Peyer's patch (tissue), 4 donors: ENCODE measurements around the gene LMBR1. TPM values are rescaled to one million over a fixed set of nuclear protein-coding genes. Genes with fewer than 3 reads are reported as not detected.
"Not testable (repeated sequence)": the region's sequence is repeated elsewhere in the genome, so short reads cannot be mapped to it uniquely, and the experiment has no call there.

ENCODE experiments used
- DNase-seq, 3 donors: peaks; one replicate each; pipeline ENCODE4 v3.0.0-alpha.2; 2017 to 2019
- H3K27ac ChIP-seq, 4 donors: fragments of 200-600 bp; sonication (generic); one replicate each; pipeline ENCODE4 v1.5.1; 2016 to 2019
- H3K27me3 ChIP-seq, 2 donors: fragments of 200-600 bp; sonication (generic); one replicate each; pipeline ENCODE4 v1.5.1; 2019
- H3K36me3 ChIP-seq, 3 donors: fragments of 200-600 bp; sonication (generic); one replicate each; pipeline ENCODE4 v1.5.1; 2016 to 2019
- H3K4me1 ChIP-seq, 4 donors: fragments of 200-600 bp; sonication (generic); one replicate each; pipeline ENCODE4 v1.5.1; 2016 to 2019
- H3K4me3 ChIP-seq, 4 donors: fragments of 200-600 bp; sonication (generic); 1 replicate in 3 of 4; 2 replicates in 1 of 4; pipeline ENCODE4 v1.5.1; 2016 to 2019; ENCODE audit warnings: mild to moderate bottlenecking in 1 of 4
- H3K9me3 ChIP-seq, 4 donors: fragments of 200-600 bp; sonication (generic); one replicate each; pipeline ENCODE4 v1.5.1; 2016 to 2019; ENCODE audit warnings: mild to moderate bottlenecking in 1 of 4
- POLR2A ChIP-seq, 2 donors: fragments of 450-650 bp; IDR thresholded peaks; one replicate each; pipeline ENCODE4 v1.5.1; 2017; ENCODE audit warnings: antibody characterized with exemption in 2 of 2, mild to moderate bottlenecking in 2 of 2, moderate library complexity in 2 of 2
- total RNA-seq, 4 donors: library from RNA; depleted of rRNA; stranded (reverse); fragments of >200 nt; gene quantifications; one replicate each; pipeline ENCODE4 v1.1.0, GENCODE V29; 2016
- TF ChIP-seq, protein P1 (sequence below), 6 experiments: fragments of 450-650 bp in 4 of 6; fragments of 200-600 bp in 2 of 6; sonication (generic) in 1 of 6; IDR thresholded peaks; one replicate each; pipeline ENCODE4 v1.5.1; 2017 to 2019; ENCODE audit warnings: antibody characterized with exemption in 6 of 6, mild to moderate bottlenecking in 3 of 6, moderate library complexity in 1 of 6

Gene LMBR1
- total RNA-seq, 4 donors from 2014 or later = 30.5 to 69.3 (median 62.8) TPM

DNA sequence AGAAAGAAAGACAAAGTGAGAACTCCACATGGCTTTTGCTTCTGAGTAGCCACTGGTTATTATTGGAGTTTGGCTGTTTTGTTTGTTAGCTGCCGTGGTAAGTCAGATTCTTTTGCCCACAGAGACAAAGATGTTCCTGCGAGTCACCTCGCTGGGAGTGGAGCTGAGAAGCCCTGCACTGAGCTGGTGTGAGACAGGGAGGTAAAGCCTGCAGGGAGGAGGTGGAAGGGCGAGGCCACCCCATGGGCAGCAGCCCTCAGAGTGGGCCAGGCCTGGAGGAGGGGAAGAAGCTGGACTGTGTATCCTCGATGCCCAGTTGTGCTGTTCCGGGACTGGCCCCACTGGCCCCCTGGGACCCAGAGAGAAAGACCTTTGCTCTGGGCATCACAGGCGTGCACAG, 42.3 kb upstream of the LMBR1 start:
- H3K36me3 ChIP-seq = no peaks in the 10 kb centered on the region
- H3K27me3 ChIP-seq = no peaks in the 10 kb centered on the region
- H3K4me3 ChIP-seq = no peak overlapping the region
- no peaks in the 10 kb centered on the region for H3K9me3 ChIP-seq
- no peak overlapping the region for H3K27ac ChIP-seq
- TF ChIP-seq POLR2A (IDR thresholded peaks at IDR 0.05) = no peak
- no peaks in the 10 kb centered on the region for H3K4me1 ChIP-seq
- peak in 1 of 3 donors; percentile 18 for DNase-seq

DNA sequence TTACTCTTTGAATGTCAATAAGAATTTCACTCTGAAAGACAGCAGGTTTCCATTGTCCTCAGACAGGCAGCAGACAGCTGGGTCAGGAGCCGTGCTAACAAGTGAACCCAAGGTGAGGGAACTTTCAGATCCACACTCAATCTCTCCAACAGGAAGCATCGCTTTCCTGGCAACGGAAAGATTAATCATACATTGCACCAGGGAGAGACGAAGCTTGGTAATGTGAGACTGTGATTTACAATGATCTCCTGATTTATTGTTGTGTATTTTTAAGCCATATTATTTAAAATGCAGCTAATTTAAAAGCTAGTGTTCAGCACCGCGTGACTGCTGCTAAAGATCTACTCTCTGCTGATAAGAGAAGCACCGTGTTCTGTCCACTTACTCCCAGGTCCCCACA, 39.0 kb upstream of the LMBR1 start:
- Histone ChIP-seq H3K4me3 (no peak overlapping the region), H3K9me3 (no peaks in the 10 kb centered on the region), H3K4me1 (peaks cover 0 to 4% (median 0%) of the 10 kb centered on the region in 4 donors), H3K27me3 (no peaks in the 10 kb centered on the region), H3K27ac (no peak overlapping the region), H3K36me3 (no peaks in the 10 kb centered on the region)
- peak in 1 of 3 donors; percentile 29 for DNase-seq
- no peak for TF ChIP-seq POLR2A (IDR thresholded peaks at IDR 0.05)
- TF ChIP-seq, protein P1, sequence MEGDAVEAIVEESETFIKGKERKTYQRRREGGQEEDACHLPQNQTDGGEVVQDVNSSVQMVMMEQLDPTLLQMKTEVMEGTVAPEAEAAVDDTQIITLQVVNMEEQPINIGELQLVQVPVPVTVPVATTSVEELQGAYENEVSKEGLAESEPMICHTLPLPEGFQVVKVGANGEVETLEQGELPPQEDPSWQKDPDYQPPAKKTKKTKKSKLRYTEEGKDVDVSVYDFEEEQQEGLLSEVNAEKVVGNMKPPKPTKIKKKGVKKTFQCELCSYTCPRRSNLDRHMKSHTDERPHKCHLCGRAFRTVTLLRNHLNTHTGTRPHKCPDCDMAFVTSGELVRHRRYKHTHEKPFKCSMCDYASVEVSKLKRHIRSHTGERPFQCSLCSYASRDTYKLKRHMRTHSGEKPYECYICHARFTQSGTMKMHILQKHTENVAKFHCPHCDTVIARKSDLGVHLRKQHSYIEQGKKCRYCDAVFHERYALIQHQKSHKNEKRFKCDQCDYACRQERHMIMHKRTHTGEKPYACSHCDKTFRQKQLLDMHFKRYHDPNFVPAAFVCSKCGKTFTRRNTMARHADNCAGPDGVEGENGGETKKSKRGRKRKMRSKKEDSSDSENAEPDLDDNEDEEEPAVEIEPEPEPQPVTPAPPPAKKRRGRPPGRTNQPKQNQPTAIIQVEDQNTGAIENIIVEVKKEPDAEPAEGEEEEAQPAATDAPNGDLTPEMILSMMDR (IDR thresholded peaks at IDR 0.05) = no peak

DNA sequence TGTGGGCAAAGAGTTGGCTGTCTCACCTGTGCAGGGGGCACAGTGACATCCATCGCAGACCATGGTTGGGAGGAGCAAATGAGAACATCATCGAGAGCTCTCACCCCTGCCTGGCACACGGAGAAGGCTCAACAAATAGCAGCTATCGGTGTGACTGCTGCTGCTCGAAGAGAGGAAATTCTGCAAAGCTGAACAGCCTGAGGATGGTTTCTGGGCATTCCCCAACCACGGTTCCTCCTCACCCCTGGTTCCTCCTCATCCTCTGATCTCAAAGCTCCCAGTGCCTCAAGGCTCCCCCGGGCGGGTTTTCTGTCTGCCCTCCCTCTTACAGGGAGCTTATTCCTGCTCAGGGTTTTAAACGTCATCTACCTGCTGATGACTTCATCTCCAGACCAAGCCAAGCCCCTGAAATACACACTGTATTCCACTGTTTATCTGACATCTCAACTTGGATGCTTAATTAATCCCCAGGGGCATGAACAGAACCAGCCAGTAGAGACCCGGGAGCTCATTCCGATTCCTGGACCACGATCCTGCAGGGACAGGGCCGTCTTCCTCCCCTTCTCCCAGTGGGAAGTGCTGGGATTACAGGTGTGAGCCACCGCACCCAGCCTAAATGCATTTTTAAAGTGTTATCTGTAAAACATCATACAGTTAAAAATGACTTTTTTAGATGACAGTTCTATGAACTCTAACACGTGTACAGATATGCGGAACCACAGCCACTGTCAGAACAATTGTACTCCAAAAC, 37.0 kb upstream of the LMBR1 start:
- no peak overlapping the region for H3K4me3 ChIP-seq
- peak in 1 of 3 donors; percentile 23 for DNase-seq
- peaks cover 0 to 4% (median 0%) of the 10 kb centered on the region in 4 donors for H3K4me1 ChIP-seq
- TF ChIP-seq POLR2A (IDR thresholded peaks at IDR 0.05) = no peak
- TF ChIP-seq, protein P1 (IDR thresholded peaks at IDR 0.05) = no peak
- no peak overlapping the region for H3K27ac ChIP-seq
- H3K9me3 ChIP-seq = no peaks in the 10 kb centered on the region
- no peaks in the 10 kb centered on the region for H3K36me3 ChIP-seq
- no peaks in the 10 kb centered on the region for H3K27me3 ChIP-seq

DNA sequence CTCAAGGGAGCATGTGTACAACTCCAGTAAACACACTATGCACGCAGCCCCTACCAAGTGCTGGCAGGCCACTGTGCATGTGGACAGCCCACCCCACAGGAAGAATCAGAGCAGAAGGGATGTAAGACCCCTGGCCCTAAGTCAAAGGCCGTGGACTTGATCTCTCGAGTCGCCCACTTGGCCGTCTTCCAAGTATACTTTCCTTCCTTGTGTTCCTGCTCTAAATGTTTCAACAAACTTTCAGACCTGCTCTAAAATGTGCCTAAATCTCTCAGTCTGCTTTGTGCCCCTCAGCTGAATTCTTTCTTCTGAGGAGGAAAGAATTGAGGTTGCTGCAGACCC, 35.4 kb upstream of the LMBR1 start:
- H3K4me1 ChIP-seq = peaks cover 0 to 4% (median 0%) of the 10 kb centered on the region in 4 donors
- no peaks in the 10 kb centered on the region for H3K27me3 ChIP-seq
- no peak for DNase-seq
- TF ChIP-seq POLR2A (IDR thresholded peaks at IDR 0.05) = no peak
- TF ChIP-seq, protein P1 (IDR thresholded peaks at IDR 0.05) = no peak
- no peaks in the 10 kb centered on the region for H3K9me3 ChIP-seq
- H3K27ac ChIP-seq = no peak overlapping the region
- H3K4me3 ChIP-seq = no peak overlapping the region
- H3K36me3 ChIP-seq = no peaks in the 10 kb centered on the region

DNA sequence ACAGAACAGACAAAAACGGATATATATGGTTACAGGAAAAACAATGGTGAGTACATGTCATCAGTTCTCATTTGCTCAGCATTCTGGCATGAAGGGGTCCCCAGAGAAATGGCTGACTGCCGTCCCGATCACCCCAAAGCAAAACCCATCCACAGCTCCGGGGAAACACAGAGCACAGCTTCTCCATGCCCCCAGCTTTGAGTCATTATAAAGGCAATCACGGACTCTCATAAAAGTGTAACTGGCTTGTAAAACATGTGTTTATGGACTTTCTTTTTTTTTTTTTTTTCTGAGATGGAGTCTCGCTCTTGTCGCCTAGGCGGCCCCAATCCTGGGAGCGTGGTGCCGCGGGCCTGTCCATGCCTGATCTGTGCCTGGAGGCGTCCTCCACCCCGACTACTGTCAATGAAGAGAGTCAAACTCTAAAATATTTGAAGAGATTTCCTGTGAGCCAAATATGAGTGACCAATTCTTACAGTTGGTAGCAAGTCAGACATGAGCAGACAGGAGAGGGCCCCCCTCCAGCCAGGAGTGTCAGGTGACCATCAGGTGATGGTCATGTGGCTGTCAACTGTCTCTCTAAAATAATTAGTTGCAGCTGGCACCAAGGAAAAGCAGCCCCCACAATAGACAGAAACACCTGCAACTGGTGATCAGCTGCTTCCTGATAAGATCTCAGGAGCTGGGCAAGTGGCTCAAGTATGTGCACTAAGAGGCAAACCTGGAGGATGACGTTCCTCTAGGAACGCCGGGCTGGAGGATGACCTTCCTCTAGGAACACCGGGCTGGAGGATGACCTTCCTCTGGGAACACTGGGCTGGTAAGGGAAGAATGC, 34.8 kb upstream of the LMBR1 start:
- Histone ChIP-seq H3K4me3 (no peak overlapping the region), H3K9me3 (no peaks in the 10 kb centered on the region), H3K27me3 (no peaks in the 10 kb centered on the region), H3K27ac (no peak overlapping the region), H3K36me3 (no peaks in the 10 kb centered on the region), H3K4me1 (peaks cover 0 to 4% (median under 1%) of the 10 kb centered on the region in 4 donors)
- no peak for TF ChIP-seq POLR2A (IDR thresholded peaks at IDR 0.05)
- TF ChIP-seq, protein P1 (IDR thresholded peaks at IDR 0.05) = no peak
- DNase-seq = peak in 1 of 3 donors; percentile 39

DNA sequence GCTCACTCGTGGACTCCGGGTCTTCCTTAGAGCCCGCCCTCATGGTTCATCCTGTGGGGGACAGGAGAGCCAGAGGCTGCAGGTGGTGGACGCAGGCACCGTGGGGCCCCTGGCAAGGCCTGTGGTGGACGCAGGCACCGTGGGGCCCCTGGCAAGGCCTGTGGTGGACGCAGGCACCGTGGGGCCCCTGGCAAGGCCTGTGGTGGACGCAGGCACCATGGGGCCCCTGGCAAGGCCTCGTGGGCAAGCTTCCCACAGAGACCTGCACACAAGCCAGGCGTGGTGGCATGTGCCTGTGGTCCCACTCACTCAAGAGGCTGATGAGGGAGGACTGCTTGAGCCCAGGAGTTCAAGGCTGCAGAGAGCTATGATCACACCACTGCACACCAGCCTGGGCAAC, 32.8 kb upstream of the LMBR1 start:
- H3K4me3 ChIP-seq, H3K4me1 ChIP-seq, H3K27me3 ChIP-seq, H3K9me3 ChIP-seq, H3K27ac ChIP-seq, H3K36me3 ChIP-seq: not testable (repeated sequence)
- peak in 1 of 3 donors; percentile 28 for DNase-seq

DNA sequence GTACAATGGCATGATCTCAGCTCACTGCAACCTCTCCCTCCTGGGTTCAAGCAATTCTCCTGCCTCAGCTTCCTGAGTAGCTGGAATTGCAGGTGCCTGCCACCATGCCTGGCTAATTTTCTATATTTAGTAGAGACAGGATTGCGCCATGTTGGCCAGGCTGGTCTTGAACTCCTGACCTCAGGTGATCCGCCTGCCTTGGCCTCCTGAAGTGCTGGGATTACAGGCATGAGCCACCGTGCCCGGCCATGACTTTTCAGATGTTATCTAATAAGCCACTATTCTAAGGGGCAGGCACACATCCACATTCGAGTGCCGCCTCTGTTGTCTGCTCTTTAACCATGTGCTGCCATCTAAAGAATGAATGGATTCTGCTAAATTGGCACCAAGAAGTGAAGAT, 29.3 kb upstream of the LMBR1 start:
- H3K9me3 ChIP-seq, H3K4me3 ChIP-seq, H3K27me3 ChIP-seq, H3K27ac ChIP-seq, H3K36me3 ChIP-seq, H3K4me1 ChIP-seq: not testable (repeated sequence)
- DNase-seq = peak in 1 of 3 donors; percentile 41

DNA sequence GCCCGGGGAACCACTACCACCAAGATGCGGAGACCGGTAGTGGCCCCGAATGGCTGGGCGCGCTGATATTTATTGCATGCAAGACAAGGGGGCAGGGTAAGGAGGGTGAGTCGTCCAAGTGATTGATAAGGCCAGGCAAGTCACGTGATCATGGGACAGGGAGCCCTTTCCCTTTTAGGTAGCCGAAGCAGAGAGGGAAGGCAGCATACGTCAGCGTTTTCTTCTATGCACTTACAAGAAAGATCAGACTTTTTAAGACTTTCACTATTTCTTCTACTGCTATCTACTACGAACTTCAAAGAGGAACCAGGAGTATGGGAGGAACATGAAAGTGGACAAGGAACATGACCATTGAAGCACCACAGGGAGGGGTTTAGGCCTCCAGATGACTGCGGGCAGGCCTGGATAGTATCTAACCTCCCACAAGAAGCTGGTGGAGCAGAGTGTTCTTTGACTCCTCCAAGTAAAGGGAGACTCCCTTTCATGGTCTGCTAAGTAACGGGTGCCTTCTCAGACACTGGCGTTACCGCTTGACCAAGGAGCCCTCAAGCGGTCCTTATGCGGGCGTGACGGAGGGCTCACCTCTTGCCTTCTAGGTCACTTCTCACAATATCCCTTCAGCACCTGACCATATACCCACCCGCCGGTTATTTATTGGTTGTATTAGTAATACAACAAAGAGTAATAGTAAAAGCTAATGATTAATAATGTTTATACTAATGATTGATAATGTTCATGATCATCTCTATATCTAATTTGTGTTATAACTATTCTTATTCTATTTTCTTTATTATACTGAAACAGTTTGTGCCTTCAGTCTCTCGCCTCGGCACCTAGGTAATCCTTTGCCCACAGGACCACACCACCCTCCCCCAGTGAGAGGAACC, 27.7 kb upstream of the LMBR1 start:
- H3K4me1 ChIP-seq, H3K4me3 ChIP-seq, H3K27me3 ChIP-seq, H3K36me3 ChIP-seq, DNase-seq, H3K9me3 ChIP-seq, H3K27ac ChIP-seq: not testable (repeated sequence)
